Keratinocyte (primary cell): ENCODE data around the gene USP14. TPM values are rescaled to one million over a fixed set of nuclear protein-coding genes. Genes with fewer than 3 reads are reported as not detected.

Experiments
- DNase-seq: peaks from one replicate; pipeline ENCODE4 v3.0.0-alpha.2; 2011; ENCODE audit warnings: low read depth, missing footprints, low spot score
- FAIRE-seq: peaks from 2 replicates; lab custom pipeline; 2011; peaks lifted over from hg19 to GRCh38; lab: Jason Lieb, UNC
- H2AFZ ChIP-seq: 2 replicates; pipeline ENCODE4 v1.6.0; 2012; ENCODE audit warnings: low read length, control low read depth, inconsistent platforms; ENCODE audit not compliant: control insufficient read depth
- H3K27ac ChIP-seq: 2 replicates; pipeline ENCODE4 v1.5.1; 2011; ENCODE audit warnings: low read length; ENCODE audit not compliant: control insufficient read depth, insufficient read depth
- H3K27me3 ChIP-seq: 3 replicates; pipeline ENCODE4 v1.6.0; 2011; ENCODE audit warnings: low read length; ENCODE audit not compliant: control insufficient read depth, insufficient read depth; ENCODE audit errors: extremely low read depth
- H3K36me3 ChIP-seq, 2 experiments: 2 replicates in 1 of 2; 3 replicates in 1 of 2; pipeline ENCODE4 v1.5.1; 2011; ENCODE audit warnings: low read length in 2 of 2, mild to moderate bottlenecking in 1 of 2; ENCODE audit not compliant: control insufficient read depth in 2 of 2, insufficient read depth in 2 of 2; ENCODE audit errors: extremely low read depth in 1 of 2
- H3K4me1 ChIP-seq: 3 replicates; pipeline ENCODE4 v1.5.1; 2011; ENCODE audit warnings: low read length; ENCODE audit not compliant: control insufficient read depth, insufficient read depth; ENCODE audit errors: extremely low read depth
- H3K4me2 ChIP-seq: 3 replicates; pipeline ENCODE4 v1.6.0; 2011; ENCODE audit warnings: low read depth, low read length; ENCODE audit not compliant: control insufficient read depth, insufficient read depth; ENCODE audit errors: extremely low read depth
- H3K4me3 ChIP-seq, 3 experiments: fragments of 200-600 bp in 1 of 3; sonication (generic) in 1 of 3; 2 replicates in 2 of 3; 3 replicates in 1 of 3; pipeline ENCODE4 v1.5.1; 2011 to 2016; ENCODE audit warnings: low read length in 3 of 3, mild to moderate bottlenecking in 3 of 3, control low read depth in 2 of 3, inconsistent platforms in 1 of 3, low read depth in 1 of 3, mixed read lengths in 1 of 3, mixed run types in 1 of 3, moderate library complexity in 1 of 3; ENCODE audit not compliant: control insufficient read depth in 2 of 3, insufficient read depth in 2 of 3; ENCODE audit errors: extremely low read depth in 1 of 3
- H3K79me2 ChIP-seq: 2 replicates; pipeline ENCODE4 v1.6.0; 2012; ENCODE audit warnings: low read length; ENCODE audit not compliant: control insufficient read depth, insufficient read depth
- H3K9ac ChIP-seq: 3 replicates; pipeline ENCODE4 v1.6.0; 2011; ENCODE audit warnings: low read length; ENCODE audit not compliant: control insufficient read depth, insufficient read depth; ENCODE audit errors: extremely low read depth
- H3K9me1 ChIP-seq: 3 replicates; pipeline ENCODE4 v1.6.0; 2011; ENCODE audit warnings: low read length; ENCODE audit not compliant: control insufficient read depth, insufficient read depth; ENCODE audit errors: extremely low read depth
- H3K9me3 ChIP-seq: 2 replicates; pipeline ENCODE4 v1.5.1; 2012; ENCODE audit warnings: low read depth, low read length; ENCODE audit not compliant: control insufficient read depth
- H4K20me1 ChIP-seq: 3 replicates; pipeline ENCODE4 v1.6.0; 2011; ENCODE audit warnings: low read length; ENCODE audit not compliant: control insufficient read depth, insufficient read depth; ENCODE audit errors: extremely low read depth
- EZH2 ChIP-seq: IDR thresholded peaks from one replicate; pipeline ENCODE4 v1.6.1; 2012; ENCODE audit warnings: inconsistent platforms, mild to moderate bottlenecking, low read length, moderate library complexity
- dilution Hi-C: fragments of 300-500 bp; cut with MboI; formaldehyde crosslinking; loops from one replicate; pipeline ENCODE4 v1.7.0; 2020; ENCODE audit warnings: low sequenced_read_pairs; ENCODE audit not compliant: extremely low pct_ligation_motif_present
- polyA plus RNA-seq, 5 experiments: library from polyadenylated mRNA; depleted of rRNA in 3 of 5; stranded (reverse) in 3 of 5; stranded (forward) in 1 of 5; unstranded in 1 of 5; fragments of >200 nt; gene quantifications; 1 replicate in 1 of 5; 2 replicates in 3 of 5; 3 replicates in 1 of 5; pipeline versions ENCODE4 v1.2.1 to v1.2.3, GENCODE V29; 2011 to 2012; ENCODE audit warnings: missing spikeins in 2 of 5, low read depth in 1 of 5, low replicate concordance in 1 of 5
- TF ChIP-seq, protein P1 (sequence below), 3 experiments: IDR thresholded peaks in 1 of 3; conservative IDR thresholded peaks in 1 of 3; optimal IDR thresholded peaks in 1 of 3; 2 replicates in 2 of 3; 3 replicates in 1 of 3; pipeline versions ENCODE3 to v1.5.1; 2011; ENCODE audit warnings: low read length in 3 of 3, mild to moderate bottlenecking in 3 of 3, moderate library complexity in 2 of 3, control low read depth in 1 of 3, inconsistent platforms in 1 of 3; ENCODE audit not compliant: insufficient read depth in 2 of 3; ENCODE audit errors: extremely low read depth in 1 of 3

Gene USP14
- polyA plus RNA-seq, 1 donor (not counting 4 experiments of a cell fraction or from before 2014, with no cell fraction given): 62.5 TPM

- no peak for DNase-seq
- Histone ChIP-seq H3K4me2 (no peak overlapping the region), H3K27me3 (no peaks in the 10 kb centered on the region), H3K79me2 (no peaks in the 10 kb centered on the region), H3K9ac (no peak overlapping the region), H3K4me3 (no peak overlapping the region), H3K36me3 (peaks cover 5 to 12% of the 10 kb centered on the region in 2 experiments), H4K20me1 (no peaks in the 10 kb centered on the region), H2AFZ (no peak overlapping the region), H3K9me1 (no peaks in the 10 kb centered on the region), H3K27ac (no peak overlapping the region), H3K4me1 (no peaks in the 10 kb centered on the region), H3K9me3 (no peaks in the 10 kb centered on the region)
- dilution Hi-C loops: no loop called here
- no peak for FAIRE-seq
- TF ChIP-seq EZH2: no peak
- TF ChIP-seq, protein P1, sequence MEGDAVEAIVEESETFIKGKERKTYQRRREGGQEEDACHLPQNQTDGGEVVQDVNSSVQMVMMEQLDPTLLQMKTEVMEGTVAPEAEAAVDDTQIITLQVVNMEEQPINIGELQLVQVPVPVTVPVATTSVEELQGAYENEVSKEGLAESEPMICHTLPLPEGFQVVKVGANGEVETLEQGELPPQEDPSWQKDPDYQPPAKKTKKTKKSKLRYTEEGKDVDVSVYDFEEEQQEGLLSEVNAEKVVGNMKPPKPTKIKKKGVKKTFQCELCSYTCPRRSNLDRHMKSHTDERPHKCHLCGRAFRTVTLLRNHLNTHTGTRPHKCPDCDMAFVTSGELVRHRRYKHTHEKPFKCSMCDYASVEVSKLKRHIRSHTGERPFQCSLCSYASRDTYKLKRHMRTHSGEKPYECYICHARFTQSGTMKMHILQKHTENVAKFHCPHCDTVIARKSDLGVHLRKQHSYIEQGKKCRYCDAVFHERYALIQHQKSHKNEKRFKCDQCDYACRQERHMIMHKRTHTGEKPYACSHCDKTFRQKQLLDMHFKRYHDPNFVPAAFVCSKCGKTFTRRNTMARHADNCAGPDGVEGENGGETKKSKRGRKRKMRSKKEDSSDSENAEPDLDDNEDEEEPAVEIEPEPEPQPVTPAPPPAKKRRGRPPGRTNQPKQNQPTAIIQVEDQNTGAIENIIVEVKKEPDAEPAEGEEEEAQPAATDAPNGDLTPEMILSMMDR (optimal IDR thresholded peaks at IDR 0.05 in 1 of 3, IDR thresholded peaks at IDR 0.05 in 1 of 3, conservative IDR thresholded peaks at IDR 0.05 in 1 of 3; ENCODE audit: extremely low read depth in 1 of 3, insufficient read depth in 2 of 3, low read length in 3 of 3): no peak
Measured at GRCh38 chr18:251572-251971, 93.2 kb downstream of the USP14 start.

DNA sequence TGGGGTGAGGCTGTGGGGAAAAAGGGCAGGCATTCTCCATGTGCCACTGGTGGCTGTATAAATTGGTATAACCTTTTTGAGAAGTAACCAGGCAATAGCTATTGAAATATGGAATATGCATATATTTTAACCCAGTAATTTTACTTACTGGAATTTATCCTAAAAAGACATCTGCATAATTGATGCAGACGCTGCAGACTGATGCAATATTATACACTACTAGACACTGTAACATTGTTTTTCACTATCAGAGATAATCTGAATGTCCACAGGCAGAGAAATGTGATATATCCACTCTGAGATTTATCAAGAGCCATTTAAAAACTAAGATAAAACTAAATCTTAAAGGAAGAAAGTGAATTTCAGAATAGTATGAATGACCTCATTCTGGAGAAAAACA is 94.8 kb downstream of the USP14 start:
- Histone ChIP-seq H3K4me1 (no peaks in the 10 kb centered on the region), H4K20me1 (no peaks in the 10 kb centered on the region), H3K9me1 (no peaks in the 10 kb centered on the region), H3K9ac (no peak overlapping the region), H3K4me3 (no peak overlapping the region), H3K9me3 (no peaks in the 10 kb centered on the region), H3K27me3 (no peaks in the 10 kb centered on the region), H3K4me2 (no peak overlapping the region), H3K79me2 (no peaks in the 10 kb centered on the region), H2AFZ (no peak overlapping the region), H3K27ac (no peak overlapping the region), H3K36me3 (peaks cover 6 to 13% of the 10 kb centered on the region in 2 experiments)
- TF ChIP-seq, protein P1 (optimal IDR thresholded peaks at IDR 0.05 in 1 of 3, IDR thresholded peaks at IDR 0.05 in 1 of 3, conservative IDR thresholded peaks at IDR 0.05 in 1 of 3; ENCODE audit: extremely low read depth in 1 of 3, insufficient read depth in 2 of 3, low read length in 3 of 3): no peak
- no peak for TF ChIP-seq EZH2
- DNase-seq (no peak), FAIRE-seq (no peak)
- dilution Hi-C loops: no loop called here
